Neural cell (in vitro differentiated cells): ENCODE results near the gene DPEP2NB. TPM values are rescaled to one million over a fixed set of nuclear protein-coding genes. Genes with fewer than 3 reads are reported as not detected.
"Not testable (repeated sequence)": the region's sequence is repeated elsewhere in the genome, so short reads cannot be mapped to it uniquely, and the experiment has no call there.

ENCODE experiments used
- H2AFZ ChIP-seq: fragments of 200-600, 300-800 bp; sonication (generic), shearing (Covaris generic); 2 replicates; pipeline ENCODE4 v1.6.0; 2014; ENCODE audit warnings: low read depth, mild to moderate bottlenecking, antibody characterized with exemption, low read length, moderate library complexity
- H3F3A ChIP-seq: fragments of 200-600 bp; shearing (Covaris generic); 2 replicates; pipeline ENCODE4 v1.6.1; 2016; ENCODE audit warnings: mild to moderate bottlenecking, moderate library complexity, mixed read lengths, antibody characterized with exemption, low read length; ENCODE audit not compliant: insufficient read depth, poor library complexity, severe bottlenecking
- H3K27ac ChIP-seq: fragments of 200-600, 300-800 bp; sonication (generic), shearing (Covaris generic); 2 replicates; pipeline ENCODE4 v1.5.1; 2014; ENCODE audit warnings: mild to moderate bottlenecking, low read length, moderate library complexity
- H3K27me3 ChIP-seq: fragments of 300-800, 200-600 bp; sonication (generic), shearing (Covaris generic); 2 replicates; pipeline ENCODE4 v1.6.0; 2014; ENCODE audit warnings: mild to moderate bottlenecking, low read depth, low read length, moderate library complexity; ENCODE audit not compliant: insufficient read depth
- H3K36me3 ChIP-seq: fragments of 300-800, 200-600 bp; sonication (generic), shearing (Covaris generic); 2 replicates; pipeline ENCODE4 v1.5.1; 2014; ENCODE audit warnings: mild to moderate bottlenecking, antibody characterized with exemption, low read length, moderate library complexity; ENCODE audit not compliant: insufficient read depth
- H3K4me2 ChIP-seq: fragments of 300-800, 200-600 bp; sonication (generic), shearing (Covaris generic); 2 replicates; pipeline ENCODE4 v1.6.0; 2014; ENCODE audit warnings: mild to moderate bottlenecking, low read length
- H3K4me3 ChIP-seq: fragments of 300-800, 200-600 bp; sonication (generic), shearing (Covaris generic); 2 replicates; pipeline ENCODE4 v1.5.1; 2014; ENCODE audit warnings: mild to moderate bottlenecking, low read length, moderate library complexity
- H3K79me2 ChIP-seq: fragments of 200-600 bp; shearing (Covaris generic); replicated peaks from 2 replicates; pipeline ENCODE4 v1.6.0; 2014; ENCODE audit warnings: mild to moderate bottlenecking, low read length, moderate library complexity; ENCODE audit not compliant: insufficient read depth
- H3K9ac ChIP-seq: fragments of 300-800, 200-600 bp; sonication (generic), shearing (Covaris generic); 2 replicates; pipeline ENCODE4 v1.6.1; 2016; ENCODE audit warnings: mild to moderate bottlenecking, low read length, mixed read lengths
- H3K9me2 ChIP-seq: fragments of 200-600 bp; shearing (Covaris generic); 2 replicates; pipeline ENCODE4 v1.6.1; 2016; ENCODE audit warnings: mild to moderate bottlenecking, low read length, mixed read lengths; ENCODE audit not compliant: insufficient read depth
- H3K9me3 ChIP-seq: fragments of 200-600, 300-800 bp; sonication (generic), shearing (Covaris generic); 2 replicates; pipeline ENCODE4 v1.6.1; 2016; ENCODE audit warnings: mild to moderate bottlenecking, mixed run types, low read length, moderate library complexity, mixed read lengths
- H4K20me1 ChIP-seq: fragments of 200-600 bp; shearing (Covaris generic); 2 replicates; pipeline ENCODE4 v1.6.1; 2016; ENCODE audit warnings: mild to moderate bottlenecking, mixed run types; ENCODE audit not compliant: insufficient read depth
- EP300 ChIP-seq: fragments of 450-650 bp; conservative IDR thresholded peaks from 2 replicates; pipeline ENCODE4 v1.6.1; 2014; ENCODE audit warnings: antibody characterized with exemption, mild to moderate bottlenecking, moderate library complexity; ENCODE audit not compliant: poor library complexity, severe bottlenecking
- EZH2 ChIP-seq: fragments of 200-600, 300-800 bp; shearing (Covaris generic), sonication (generic); IDR thresholded peaks from 2 replicates; pipeline ENCODE4 v1.6.1; 2014; ENCODE audit warnings: antibody characterized with exemption, low read length, borderline replicate concordance, mild to moderate bottlenecking; ENCODE audit not compliant: insufficient read depth, poor library complexity, severe bottlenecking
- MXI1 ChIP-seq: fragments of 450-650 bp; conservative IDR thresholded peaks from 2 replicates; pipeline ENCODE4 v1.6.1; 2014; ENCODE audit warnings: antibody characterized with exemption, mild to moderate bottlenecking; ENCODE audit not compliant: poor library complexity, severe bottlenecking
- RAD21 ChIP-seq: fragments of 450-650 bp; conservative IDR thresholded peaks from 2 replicates; pipeline ENCODE4 v1.6.1; 2014; ENCODE audit warnings: antibody characterized with exemption, mild to moderate bottlenecking, moderate library complexity
- SMC3 ChIP-seq: fragments of 450-650 bp; conservative IDR thresholded peaks from 2 replicates; pipeline ENCODE4 v1.6.1; 2014; ENCODE audit warnings: antibody characterized with exemption, mild to moderate bottlenecking, moderate library complexity; ENCODE audit not compliant: poor library complexity
- TAF1 ChIP-seq: IDR thresholded peaks from 2 replicates; pipeline ENCODE4 v1.6.1; 2012; ENCODE audit warnings: low read depth
- polyA plus RNA-seq: library from polyadenylated mRNA; depleted of rRNA; stranded (reverse); fragments of >200 nt; gene quantifications from 2 replicates; pipeline ENCODE4 v1.2.3, GENCODE V29; 2014
- TF ChIP-seq, protein P1 (sequence below): fragments of 450-650 bp; IDR thresholded peaks from 2 replicates; pipeline ENCODE4 v1.5.1; 2014; ENCODE audit warnings: antibody characterized with exemption, mild to moderate bottlenecking, moderate library complexity; ENCODE audit not compliant: poor library complexity, severe bottlenecking
- TF ChIP-seq, protein P2 (sequence below): IDR thresholded peaks from 2 replicates; pipeline ENCODE4 v1.6.1; 2012; ENCODE audit warnings: borderline replicate concordance

DPEP2NB gene
- polyA plus RNA-seq, 1 donor from 2014 or later: not detected

DNA sequence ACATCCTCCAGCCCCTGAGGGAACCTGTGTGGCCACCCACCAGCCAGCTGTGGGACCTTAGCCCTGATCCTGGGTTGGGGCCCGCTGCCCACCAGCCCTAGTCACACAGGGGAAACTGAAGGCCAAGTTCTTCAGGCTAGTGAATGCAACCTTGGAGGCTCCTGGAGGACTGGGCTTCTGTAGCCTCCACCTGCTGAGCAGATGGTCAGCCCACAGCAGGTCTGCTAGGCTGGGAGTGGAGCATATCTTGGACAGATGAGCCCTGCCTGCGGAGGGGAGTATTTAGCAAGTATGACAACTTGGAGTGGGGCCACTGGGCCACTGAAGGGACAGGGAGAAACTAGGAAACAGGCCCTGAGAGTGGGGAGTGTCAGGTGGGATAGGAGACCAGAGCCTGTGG, 39.5 kb downstream of the DPEP2NB start:
- no peak overlapping the region for H3K27ac ChIP-seq
- no peaks in the 10 kb centered on the region for H3K9me3 ChIP-seq
- no peaks in the 10 kb centered on the region for H3K27me3 ChIP-seq
- no peak overlapping the region for H3K9ac ChIP-seq
- TF ChIP-seq, protein P1, sequence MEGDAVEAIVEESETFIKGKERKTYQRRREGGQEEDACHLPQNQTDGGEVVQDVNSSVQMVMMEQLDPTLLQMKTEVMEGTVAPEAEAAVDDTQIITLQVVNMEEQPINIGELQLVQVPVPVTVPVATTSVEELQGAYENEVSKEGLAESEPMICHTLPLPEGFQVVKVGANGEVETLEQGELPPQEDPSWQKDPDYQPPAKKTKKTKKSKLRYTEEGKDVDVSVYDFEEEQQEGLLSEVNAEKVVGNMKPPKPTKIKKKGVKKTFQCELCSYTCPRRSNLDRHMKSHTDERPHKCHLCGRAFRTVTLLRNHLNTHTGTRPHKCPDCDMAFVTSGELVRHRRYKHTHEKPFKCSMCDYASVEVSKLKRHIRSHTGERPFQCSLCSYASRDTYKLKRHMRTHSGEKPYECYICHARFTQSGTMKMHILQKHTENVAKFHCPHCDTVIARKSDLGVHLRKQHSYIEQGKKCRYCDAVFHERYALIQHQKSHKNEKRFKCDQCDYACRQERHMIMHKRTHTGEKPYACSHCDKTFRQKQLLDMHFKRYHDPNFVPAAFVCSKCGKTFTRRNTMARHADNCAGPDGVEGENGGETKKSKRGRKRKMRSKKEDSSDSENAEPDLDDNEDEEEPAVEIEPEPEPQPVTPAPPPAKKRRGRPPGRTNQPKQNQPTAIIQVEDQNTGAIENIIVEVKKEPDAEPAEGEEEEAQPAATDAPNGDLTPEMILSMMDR: no peak
- TF ChIP-seq RAD21 (no peak), MXI1 (no peak), TAF1 (no peak), SMC3 (no peak)
- TF ChIP-seq, protein P2, sequence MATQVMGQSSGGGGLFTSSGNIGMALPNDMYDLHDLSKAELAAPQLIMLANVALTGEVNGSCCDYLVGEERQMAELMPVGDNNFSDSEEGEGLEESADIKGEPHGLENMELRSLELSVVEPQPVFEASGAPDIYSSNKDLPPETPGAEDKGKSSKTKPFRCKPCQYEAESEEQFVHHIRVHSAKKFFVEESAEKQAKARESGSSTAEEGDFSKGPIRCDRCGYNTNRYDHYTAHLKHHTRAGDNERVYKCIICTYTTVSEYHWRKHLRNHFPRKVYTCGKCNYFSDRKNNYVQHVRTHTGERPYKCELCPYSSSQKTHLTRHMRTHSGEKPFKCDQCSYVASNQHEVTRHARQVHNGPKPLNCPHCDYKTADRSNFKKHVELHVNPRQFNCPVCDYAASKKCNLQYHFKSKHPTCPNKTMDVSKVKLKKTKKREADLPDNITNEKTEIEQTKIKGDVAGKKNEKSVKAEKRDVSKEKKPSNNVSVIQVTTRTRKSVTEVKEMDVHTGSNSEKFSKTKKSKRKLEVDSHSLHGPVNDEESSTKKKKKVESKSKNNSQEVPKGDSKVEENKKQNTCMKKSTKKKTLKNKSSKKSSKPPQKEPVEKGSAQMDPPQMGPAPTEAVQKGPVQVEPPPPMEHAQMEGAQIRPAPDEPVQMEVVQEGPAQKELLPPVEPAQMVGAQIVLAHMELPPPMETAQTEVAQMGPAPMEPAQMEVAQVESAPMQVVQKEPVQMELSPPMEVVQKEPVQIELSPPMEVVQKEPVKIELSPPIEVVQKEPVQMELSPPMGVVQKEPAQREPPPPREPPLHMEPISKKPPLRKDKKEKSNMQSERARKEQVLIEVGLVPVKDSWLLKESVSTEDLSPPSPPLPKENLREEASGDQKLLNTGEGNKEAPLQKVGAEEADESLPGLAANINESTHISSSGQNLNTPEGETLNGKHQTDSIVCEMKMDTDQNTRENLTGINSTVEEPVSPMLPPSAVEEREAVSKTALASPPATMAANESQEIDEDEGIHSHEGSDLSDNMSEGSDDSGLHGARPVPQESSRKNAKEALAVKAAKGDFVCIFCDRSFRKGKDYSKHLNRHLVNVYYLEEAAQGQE: no peak
- H3K9me2 ChIP-seq: no peaks in the 10 kb centered on the region
- H3K36me3 ChIP-seq: no peaks in the 10 kb centered on the region
- H3F3A ChIP-seq: no peaks in the 10 kb centered on the region
- H3K4me3 ChIP-seq: no peak overlapping the region
- H4K20me1 ChIP-seq: no peaks in the 10 kb centered on the region
- no peak overlapping the region for H2AFZ ChIP-seq
- no peaks in the 10 kb centered on the region for H3K79me2 ChIP-seq
- no peak overlapping the region for H3K4me2 ChIP-seq

DNA sequence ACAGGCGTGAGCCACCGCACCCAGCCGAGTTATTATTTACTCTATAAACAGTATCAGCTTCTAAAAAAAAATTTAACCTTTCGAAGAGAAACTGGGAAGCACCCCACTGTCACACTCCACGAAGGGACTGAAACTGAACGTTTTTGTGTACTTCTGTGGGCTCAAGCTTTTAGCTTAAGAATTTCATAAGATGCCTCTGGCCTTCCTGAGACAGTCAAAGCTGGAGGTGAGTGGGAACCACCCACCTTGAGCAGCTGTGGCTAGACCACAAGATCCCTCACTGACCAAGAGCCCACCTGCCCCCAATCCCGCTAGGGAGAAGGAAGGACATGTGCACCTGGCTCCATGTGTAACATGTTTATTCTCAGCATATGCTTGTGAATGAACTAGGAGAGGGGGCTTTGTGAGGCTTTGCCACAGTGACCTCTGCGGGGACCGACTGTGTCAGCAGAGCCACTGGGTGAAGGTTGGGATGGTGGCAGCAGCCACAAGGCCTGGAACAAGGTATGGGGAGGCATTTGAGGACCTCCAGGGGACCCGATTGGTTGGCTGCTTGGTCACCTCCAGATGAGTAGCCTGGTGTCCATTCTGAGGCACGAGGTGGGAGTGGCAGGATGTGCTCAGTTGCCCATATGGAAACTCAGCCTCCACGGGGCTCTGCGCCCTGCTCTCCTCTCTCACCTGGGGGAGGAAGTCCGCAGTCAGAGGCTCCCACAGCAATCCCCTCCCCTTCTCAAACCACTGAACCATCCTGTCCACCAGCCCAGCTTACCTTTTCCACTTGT, 40.2 kb downstream of the DPEP2NB start:
- Histone ChIP-seq H3K9ac (no peak overlapping the region), H3K9me2 (no peaks in the 10 kb centered on the region), H3K4me3 (no peak overlapping the region), H3K79me2 (no peaks in the 10 kb centered on the region), H3F3A (no peaks in the 10 kb centered on the region), H3K36me3 (no peaks in the 10 kb centered on the region), H3K4me2 (no peak overlapping the region), H3K9me3 (no peaks in the 10 kb centered on the region), H3K27ac (no peak overlapping the region), H2AFZ (no peak overlapping the region), H4K20me1 (no peaks in the 10 kb centered on the region), H3K27me3 (no peaks in the 10 kb centered on the region)
- no peak for TF ChIP-seq EZH2
- TF ChIP-seq, protein P1: no peak
- TF ChIP-seq, protein P2: no peak
- TF ChIP-seq SMC3: no peak
- no peak for TF ChIP-seq RAD21
- no peak for TF ChIP-seq MXI1
- TF ChIP-seq EP300: no peak

DNA sequence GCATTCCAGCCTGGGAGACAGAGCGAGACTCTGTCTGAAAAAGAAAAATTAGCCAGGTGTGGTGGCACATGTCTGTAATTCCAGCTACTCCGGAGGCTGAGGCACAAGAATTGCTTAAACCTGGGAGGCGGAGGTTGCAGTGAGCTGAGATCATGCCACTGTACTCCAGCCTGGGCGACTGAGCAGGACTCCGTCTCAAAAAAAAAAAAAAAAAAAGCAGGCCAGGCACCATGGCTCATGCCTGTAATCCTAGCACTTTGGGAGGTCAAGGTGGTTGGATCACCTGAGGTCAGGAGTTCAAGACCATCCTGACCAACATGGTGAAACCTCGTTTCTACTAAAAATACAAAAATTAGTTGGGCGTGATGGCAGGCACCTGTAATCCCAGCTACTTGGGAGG, 43.4 kb downstream of the DPEP2NB start:
- not testable (repeated sequence) for H3K4me3 ChIP-seq, H3K9me2 ChIP-seq, H2AFZ ChIP-seq, H3K4me2 ChIP-seq, H3K9me3 ChIP-seq, H3K9ac ChIP-seq, H3K79me2 ChIP-seq, H4K20me1 ChIP-seq, H3K36me3 ChIP-seq, H3K27ac ChIP-seq, H3F3A ChIP-seq
- peaks cover 25% of the 10 kb centered on the region for H3K27me3 ChIP-seq
